ENCODE results near the gene CCDC12. TPM values are rescaled to one million over a fixed set of nuclear protein-coding genes. Genes with fewer than 3 reads are reported as not detected.

The CCDC12 gene
- total and polyA plus RNA-seq, 4 donors, result 34.2 to 129 (median 70.0) TPM

GRCh38 chr3:47006145-47006651 lies 29.7 kb upstream of the CCDC12 start:
- DNase-seq (no peak), ATAC-seq (ENCODE audit: insufficient read depth, low FRiP score) (no peak)
- H3K9me3 ChIP-seq (ENCODE audit: control insufficient read depth in 4 of 4, insufficient read depth in 3 of 4, low read length in 3 of 4), result peaks cover 0 to 2% (median 0%) of the 10 kb centered on the region in 4 donors
- no peak overlapping the region for H3K9ac ChIP-seq (ENCODE audit: insufficient read depth in 1 of 2, low read length in 2 of 2)
- TF ChIP-seq CTCF (IDR thresholded peaks at IDR 0.05; ENCODE audit: control extremely low read depth, extremely low read depth), result no peak
- H3K4me3 ChIP-seq, result no peak overlapping the region
- H3K27me3 ChIP-seq (ENCODE audit: control insufficient read depth in 3 of 3, insufficient read depth in 3 of 3, low read length in 2 of 3), result no peaks in the 10 kb centered on the region
- H3K27ac ChIP-seq (ENCODE audit: low read depth in 1 of 2, low read length in 1 of 2), result no peak overlapping the region
- 92 to 93% methylated on average over 9 of the region's 9 CpGs for WGBS, 2 donors
- H3K36me3 ChIP-seq (ENCODE audit: control insufficient read depth in 4 of 4, insufficient read depth in 4 of 4, low read length in 4 of 4), result peaks cover 3 to 64% (median 6%) of the 10 kb centered on the region in 4 donors
- H3K4me1 ChIP-seq (ENCODE audit: control insufficient read depth in 5 of 5, insufficient read depth in 5 of 5, low read length in 5 of 5), result peaks cover 0 to 8% (median 0%) of the 10 kb centered on the region in 5 donors

GRCh38 chr3:47005212-47006144 lies 28.9 kb upstream of the CCDC12 start:
- Histone ChIP-seq H3K9me3 (ENCODE audit: control insufficient read depth in 4 of 4, insufficient read depth in 3 of 4, low read length in 3 of 4) (peaks cover 0 to 2% (median 0%) of the 10 kb centered on the region in 4 donors), H3K27me3 (ENCODE audit: control insufficient read depth in 3 of 3, insufficient read depth in 3 of 3, low read length in 2 of 3) (no peaks in the 10 kb centered on the region), H3K9ac (ENCODE audit: insufficient read depth in 1 of 2, low read length in 2 of 2) (no peak overlapping the region), H3K4me1 (ENCODE audit: control insufficient read depth in 5 of 5, insufficient read depth in 5 of 5, low read length in 5 of 5) (peaks cover 0 to 8% (median 0%) of the 10 kb centered on the region in 5 donors), H3K36me3 (ENCODE audit: control insufficient read depth in 4 of 4, insufficient read depth in 4 of 4, low read length in 4 of 4) (peaks cover 3 to 71% (median 6%) of the 10 kb centered on the region in 4 donors), H3K27ac (ENCODE audit: low read depth in 1 of 2, low read length in 1 of 2) (no peak overlapping the region), H3K4me3 (no peak overlapping the region)
- ATAC-seq (ENCODE audit: insufficient read depth, low FRiP score), result no peak
- no peak for TF ChIP-seq CTCF (IDR thresholded peaks at IDR 0.05; ENCODE audit: control extremely low read depth, extremely low read depth)
- DNase-seq, result peak; percentile 25 to 61 (median 59)
- 79 to 81% methylated on average over 31 to 32 of the region's 32 CpGs for WGBS, 2 donors

GRCh38 chr3:47004369-47005211 lies 28.0 kb upstream of the CCDC12 start:
- Histone ChIP-seq H3K27ac (ENCODE audit: low read depth in 1 of 2, low read length in 1 of 2) (no peak overlapping the region), H3K4me1 (ENCODE audit: control insufficient read depth in 5 of 5, insufficient read depth in 5 of 5, low read length in 5 of 5) (peaks cover 0 to 2% (median 0%) of the 10 kb centered on the region in 5 donors), H3K36me3 (ENCODE audit: control insufficient read depth in 4 of 4, insufficient read depth in 4 of 4, low read length in 4 of 4) (peaks cover 3 to 80% (median 6%) of the 10 kb centered on the region in 4 donors), H3K9me3 (ENCODE audit: control insufficient read depth in 4 of 4, insufficient read depth in 3 of 4, low read length in 3 of 4) (peaks cover 0 to 2% (median 0%) of the 10 kb centered on the region in 4 donors), H3K27me3 (ENCODE audit: control insufficient read depth in 3 of 3, insufficient read depth in 3 of 3, low read length in 2 of 3) (no peaks in the 10 kb centered on the region), H3K4me3 (no peak overlapping the region), H3K9ac (ENCODE audit: insufficient read depth in 1 of 2, low read length in 2 of 2) (no peak overlapping the region)
- DNase-seq (no peak), ATAC-seq (ENCODE audit: insufficient read depth, low FRiP score) (no peak)
- no peak for TF ChIP-seq CTCF (IDR thresholded peaks at IDR 0.05; ENCODE audit: control extremely low read depth, extremely low read depth)
- 95 to 97% methylated on average over 17 of the region's 17 CpGs for WGBS, 2 donors
